ENCODE measurements around the gene DNAJA2. TPM values are rescaled to one million over a fixed set of nuclear protein-coding genes. Genes with fewer than 3 reads are reported as not detected.

Gene DNAJA2
- total and polyA plus RNA-seq, 2 donors (not counting 3 experiments of a cell fraction or from before 2014, with no cell fraction given) = 6.4 to 61.4 TPM

DNA sequence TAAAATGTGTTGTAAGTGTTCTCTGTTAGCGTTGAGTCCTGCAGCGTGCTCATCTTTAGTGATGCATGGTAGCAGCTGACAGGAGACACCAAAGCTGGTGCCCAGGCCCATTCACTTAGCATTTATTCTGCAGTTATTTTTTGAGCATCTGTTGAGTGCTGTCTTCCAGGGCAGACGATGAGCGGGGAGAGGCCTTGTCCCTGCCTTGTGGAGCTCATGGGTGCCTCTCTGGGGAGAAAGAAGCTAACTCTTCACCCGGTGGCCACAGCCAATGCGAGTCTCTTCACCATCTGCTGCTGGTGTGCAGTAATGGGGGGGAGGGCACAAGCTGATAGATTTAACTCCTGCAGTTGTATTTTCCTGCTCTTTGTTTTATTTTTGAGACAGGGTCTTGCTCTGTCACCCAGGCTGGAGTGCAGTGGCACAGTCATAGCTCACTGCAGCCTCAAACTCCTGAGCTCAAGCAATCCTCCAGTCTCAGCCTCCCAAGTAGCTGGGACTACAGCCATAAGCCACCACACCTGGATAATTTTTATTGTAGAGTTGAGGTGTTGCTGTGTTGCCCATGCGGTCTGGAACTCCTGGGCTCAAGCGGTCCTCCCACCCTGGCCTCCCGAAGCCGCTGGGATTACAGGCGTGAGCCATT lies 58.8 kb downstream of the DNAJA2 start:
- dilution Hi-C loops (cut with MboI; ENCODE audit: extremely low pct_ligation_motif_present, low sequenced_read_pairs) (no loop called here), intact Hi-C loops (cut with micrococcal nuclease) (no loop called here)

More for the DNA sequence above, 58.8 kb downstream of the DNAJA2 start:
- no peak overlapping the region for H2AFZ ChIP-seq (ENCODE audit: low read depth, low read length)
- FAIRE-seq (no peak), DNase-seq (ENCODE audit: low read depth, low spot score) (no peak)
- TF ChIP-seq, protein P1, sequence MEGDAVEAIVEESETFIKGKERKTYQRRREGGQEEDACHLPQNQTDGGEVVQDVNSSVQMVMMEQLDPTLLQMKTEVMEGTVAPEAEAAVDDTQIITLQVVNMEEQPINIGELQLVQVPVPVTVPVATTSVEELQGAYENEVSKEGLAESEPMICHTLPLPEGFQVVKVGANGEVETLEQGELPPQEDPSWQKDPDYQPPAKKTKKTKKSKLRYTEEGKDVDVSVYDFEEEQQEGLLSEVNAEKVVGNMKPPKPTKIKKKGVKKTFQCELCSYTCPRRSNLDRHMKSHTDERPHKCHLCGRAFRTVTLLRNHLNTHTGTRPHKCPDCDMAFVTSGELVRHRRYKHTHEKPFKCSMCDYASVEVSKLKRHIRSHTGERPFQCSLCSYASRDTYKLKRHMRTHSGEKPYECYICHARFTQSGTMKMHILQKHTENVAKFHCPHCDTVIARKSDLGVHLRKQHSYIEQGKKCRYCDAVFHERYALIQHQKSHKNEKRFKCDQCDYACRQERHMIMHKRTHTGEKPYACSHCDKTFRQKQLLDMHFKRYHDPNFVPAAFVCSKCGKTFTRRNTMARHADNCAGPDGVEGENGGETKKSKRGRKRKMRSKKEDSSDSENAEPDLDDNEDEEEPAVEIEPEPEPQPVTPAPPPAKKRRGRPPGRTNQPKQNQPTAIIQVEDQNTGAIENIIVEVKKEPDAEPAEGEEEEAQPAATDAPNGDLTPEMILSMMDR (IDR thresholded peaks at IDR 0.05; ENCODE audit: extremely low read depth in 1 of 2, insufficient read depth in 1 of 2, low read depth in 1 of 2, low read length in 2 of 2) = no peak
- TF ChIP-seq MYC (IDR thresholded peaks at IDR 0.05; ENCODE audit: low read depth, low read length) = no peak
- TF ChIP-seq, protein P2, sequence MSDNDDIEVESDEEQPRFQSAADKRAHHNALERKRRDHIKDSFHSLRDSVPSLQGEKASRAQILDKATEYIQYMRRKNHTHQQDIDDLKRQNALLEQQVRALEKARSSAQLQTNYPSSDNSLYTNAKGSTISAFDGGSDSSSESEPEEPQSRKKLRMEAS (IDR thresholded peaks at IDR 0.05; ENCODE audit: insufficient read depth, insufficient read length) = no peak
- no peak for TF ChIP-seq POLR2AphosphoS5 (IDR thresholded peaks at IDR 0.05; ENCODE audit: insufficient read depth, low read depth, low read length)
- TF ChIP-seq EZH2 (IDR thresholded peaks at IDR 0.05; ENCODE audit: borderline replicate concordance, low read depth, low read length, severe bottlenecking) = no peak
- TF ChIP-seq POLR2A (IDR thresholded peaks at IDR 0.05; ENCODE audit: low read depth, low read length) = no peak
- TF ChIP-seq FOS (IDR thresholded peaks at IDR 0.05; ENCODE audit: borderline replicate concordance, insufficient read depth, low read length) = no peak
- no peak for TF ChIP-seq GATA2 (IDR thresholded peaks at IDR 0.05; ENCODE audit: insufficient read depth, insufficient read length, low read depth, low read length)
- TF ChIP-seq JUN (IDR thresholded peaks at IDR 0.05; ENCODE audit: borderline replicate concordance, insufficient read depth, insufficient read length, low read depth) = no peak
- H3K9ac ChIP-seq (replicated peaks; ENCODE audit: extremely low read depth, insufficient read depth, low read length) = no peak overlapping the region
- H3K9me3 ChIP-seq (replicated peaks; ENCODE audit: control insufficient read depth, insufficient read depth, low read length) = no peaks in the 10 kb centered on the region
- H3K4me3 ChIP-seq (replicated peaks in 1 of 3; ENCODE audit: insufficient read depth in 1 of 3, low read depth in 1 of 3, low read length in 3 of 3) = no peak overlapping the region
- BruUV-seq (replicated peaks) = no TSS peak
- no peaks in the 10 kb centered on the region for H3K27me3 ChIP-seq (ENCODE audit: control insufficient read depth in 2 of 2, insufficient read depth in 2 of 2, low read length in 2 of 2)
- H3K4me1 ChIP-seq (ENCODE audit: control insufficient read depth, extremely low read depth, insufficient read depth, low read length) = no peaks in the 10 kb centered on the region
- H4K20me1 ChIP-seq (replicated peaks; ENCODE audit: control insufficient read depth, extremely low read depth, insufficient read depth, low read length) = no peaks in the 10 kb centered on the region
- no peaks in the 10 kb centered on the region for H3K79me2 ChIP-seq (ENCODE audit: control insufficient read depth, insufficient read depth, low read length)
- no peak overlapping the region for H3K27ac ChIP-seq (ENCODE audit: insufficient read depth, low read depth, low read length)
- ChIA-PET POLR2A (no interaction called here), CTCF (interaction anchor here (1.3 to 12.9 kb wide), 2 partner anchors 63 to 241 kb away, joined by 4 to 401 read pairs; no protein-coding TSS in a partner anchor)
- no peak overlapping the region for H3K4me2 ChIP-seq (ENCODE audit: insufficient read depth, low read length)
- H3K36me3 ChIP-seq (ENCODE audit: control insufficient read depth in 2 of 2, extremely low read depth in 1 of 2, insufficient read depth in 2 of 2, low read length in 2 of 2) = peaks cover 0 to 9% of the 10 kb centered on the region in 2 experiments
- no peaks in the 10 kb centered on the region for H3K9me1 ChIP-seq (replicated peaks; ENCODE audit: control insufficient read depth, extremely low read depth, insufficient read depth, low read length)
